Osteoblast (primary cell): Measurements from ENCODE around the gene ALOX12B. TPM values are rescaled to one million over a fixed set of nuclear protein-coding genes. Genes with fewer than 3 reads are reported as not detected.

ENCODE experiments used
- DNase-seq: peaks from one replicate; pipeline ENCODE4 v3.0.0; 2011; ENCODE audit warnings: low spot score, mixed read lengths; ENCODE audit not compliant: insufficient read length; ENCODE audit errors: missing footprints
- H2AFZ ChIP-seq: 2 replicates; pipeline ENCODE4 v1.6.0; 2011; ENCODE audit warnings: mild to moderate bottlenecking, low read length
- H3K27ac ChIP-seq: 2 replicates; pipeline ENCODE4 v1.5.1; 2011; ENCODE audit warnings: mild to moderate bottlenecking, low read depth, low read length, moderate library complexity
- H3K27me3 ChIP-seq: 2 replicates; pipeline ENCODE4 v1.6.0; 2012; ENCODE audit warnings: mild to moderate bottlenecking, control low read depth, inconsistent platforms, low read length, moderate library complexity; ENCODE audit not compliant: insufficient read depth
- H3K36me3 ChIP-seq: 2 replicates; pipeline ENCODE4 v1.5.1; 2011; ENCODE audit warnings: mild to moderate bottlenecking, low read length, control low read depth, moderate library complexity; ENCODE audit not compliant: insufficient read depth
- H3K4me1 ChIP-seq: 2 replicates; pipeline ENCODE4 v1.5.1; 2011; ENCODE audit warnings: mild to moderate bottlenecking, low read length, control low read depth, moderate library complexity; ENCODE audit not compliant: insufficient read depth
- H3K4me2 ChIP-seq: 2 replicates; pipeline ENCODE4 v1.6.0; 2011; ENCODE audit warnings: mild to moderate bottlenecking, low read length; ENCODE audit not compliant: insufficient read depth
- H3K4me3 ChIP-seq: fragments of 200-600 bp; sonication (generic); 3 replicates; pipeline ENCODE4 v1.5.1; 2012; ENCODE audit warnings: mild to moderate bottlenecking, low read length, inconsistent platforms; ENCODE audit not compliant: insufficient read depth
- H3K79me2 ChIP-seq: 2 replicates; pipeline ENCODE4 v1.6.0; 2012; ENCODE audit warnings: mild to moderate bottlenecking, low read length, control low read depth, inconsistent platforms; ENCODE audit not compliant: insufficient read depth
- H3K9me3 ChIP-seq: 2 replicates; pipeline ENCODE4 v1.5.1; 2011; ENCODE audit warnings: low read depth, low read length, control low read depth
- H4K20me1 ChIP-seq: 2 replicates; pipeline ENCODE4 v1.6.0; 2012; ENCODE audit warnings: mild to moderate bottlenecking, low read length, control low read depth; ENCODE audit not compliant: insufficient read depth
- CTCF ChIP-seq: IDR thresholded peaks from 2 replicates; pipeline ENCODE4 v1.5.1; 2011; ENCODE audit warnings: mild to moderate bottlenecking, low read depth, low read length, moderate library complexity; ENCODE audit errors: extremely low read depth
- total RNA-seq: library from RNA; depleted of rRNA; stranded (reverse); fragments of >200 nt; gene quantifications from 2 replicates; pipeline ENCODE4 v1.2.3, GENCODE V29; 2012

The ALOX12B gene
- total RNA-seq, 1 donor: not detected

- no peaks in the 10 kb centered on the region for H4K20me1 ChIP-seq
- peaks cover 36% of the 10 kb centered on the region for H3K27me3 ChIP-seq
- no peak overlapping the region for H3K27ac ChIP-seq
- no peaks in the 10 kb centered on the region for H3K36me3 ChIP-seq
- H3K4me2 ChIP-seq: no peak overlapping the region
- no peaks in the 10 kb centered on the region for H3K79me2 ChIP-seq
- H2AFZ ChIP-seq: no peak overlapping the region
- peak; percentile 55 for DNase-seq
- no peak overlapping the region for H3K4me3 ChIP-seq
- H3K4me1 ChIP-seq: peaks cover 3% of the 10 kb centered on the region
- H3K9me3 ChIP-seq: no peaks in the 10 kb centered on the region
- no peak for TF ChIP-seq CTCF
Observed at GRCh38 chr17:8091033-8091687, 3.6 kb upstream of the ALOX12B start.

GRCh38 chr17:8089728-8090127 is 2.2 kb upstream of the ALOX12B start:
- no peak for TF ChIP-seq CTCF
- no peak overlapping the region for H3K27ac ChIP-seq
- H3K79me2 ChIP-seq: no peaks in the 10 kb centered on the region
- H3K36me3 ChIP-seq: no peaks in the 10 kb centered on the region
- H3K27me3 ChIP-seq: peaks cover 29% of the 10 kb centered on the region
- no peaks in the 10 kb centered on the region for H4K20me1 ChIP-seq
- H3K4me2 ChIP-seq: no peak overlapping the region
- H3K4me1 ChIP-seq: peaks cover 3% of the 10 kb centered on the region
- DNase-seq: no peak
- no peaks in the 10 kb centered on the region for H3K9me3 ChIP-seq
- no peak overlapping the region for H3K4me3 ChIP-seq
- no peak overlapping the region for H2AFZ ChIP-seq

- Histone ChIP-seq H3K4me2 (no peak overlapping the region), H3K27ac (no peak overlapping the region), H4K20me1 (no peaks in the 10 kb centered on the region), H3K36me3 (no peaks in the 10 kb centered on the region), H3K9me3 (no peaks in the 10 kb centered on the region), H3K4me1 (no peaks in the 10 kb centered on the region), H3K4me3 (no peak overlapping the region), H2AFZ (no peak overlapping the region), H3K79me2 (no peaks in the 10 kb centered on the region), H3K27me3 (peaks cover 40% of the 10 kb centered on the region)
- no peak for TF ChIP-seq CTCF
- DNase-seq: peak; percentile 68
Observed at GRCh38 chr17:8087952-8088230, 375 bp upstream of the ALOX12B start.

- peaks cover 2% of the 10 kb centered on the region for H3K4me1 ChIP-seq
- no peaks in the 10 kb centered on the region for H3K79me2 ChIP-seq
- H3K9me3 ChIP-seq: no peaks in the 10 kb centered on the region
- no peak for DNase-seq
- H3K27me3 ChIP-seq: peaks cover 40% of the 10 kb centered on the region
- no peak overlapping the region for H2AFZ ChIP-seq
- no peaks in the 10 kb centered on the region for H3K36me3 ChIP-seq
- no peak overlapping the region for H3K27ac ChIP-seq
- TF ChIP-seq CTCF: no peak
- H3K4me3 ChIP-seq: no peak overlapping the region
- no peaks in the 10 kb centered on the region for H4K20me1 ChIP-seq
- no peak overlapping the region for H3K4me2 ChIP-seq
Observed at GRCh38 chr17:8084250-8084649, 3.3 kb downstream of the ALOX12B start.
